DMS114 treated with DMSO at 0.1 percent for 48 hours (cell line): Measurements from ENCODE around the gene DGLUCY.
"Not testable (repeated sequence)": the region's sequence is repeated elsewhere in the genome, so short reads cannot be mapped to it uniquely, and the experiment has no call there.

Experiments
- DNase-seq: peaks from one replicate; lab custom pipeline; 2025; ENCODE audit not compliant: unreplicated experiment; lab: John Stamatoyannopoulos, UW

Gene DGLUCY

GRCh38 chr14:91135039-91135438 lies 21.2 kb downstream of the DGLUCY start:
- no peak for DNase-seq

DNA sequence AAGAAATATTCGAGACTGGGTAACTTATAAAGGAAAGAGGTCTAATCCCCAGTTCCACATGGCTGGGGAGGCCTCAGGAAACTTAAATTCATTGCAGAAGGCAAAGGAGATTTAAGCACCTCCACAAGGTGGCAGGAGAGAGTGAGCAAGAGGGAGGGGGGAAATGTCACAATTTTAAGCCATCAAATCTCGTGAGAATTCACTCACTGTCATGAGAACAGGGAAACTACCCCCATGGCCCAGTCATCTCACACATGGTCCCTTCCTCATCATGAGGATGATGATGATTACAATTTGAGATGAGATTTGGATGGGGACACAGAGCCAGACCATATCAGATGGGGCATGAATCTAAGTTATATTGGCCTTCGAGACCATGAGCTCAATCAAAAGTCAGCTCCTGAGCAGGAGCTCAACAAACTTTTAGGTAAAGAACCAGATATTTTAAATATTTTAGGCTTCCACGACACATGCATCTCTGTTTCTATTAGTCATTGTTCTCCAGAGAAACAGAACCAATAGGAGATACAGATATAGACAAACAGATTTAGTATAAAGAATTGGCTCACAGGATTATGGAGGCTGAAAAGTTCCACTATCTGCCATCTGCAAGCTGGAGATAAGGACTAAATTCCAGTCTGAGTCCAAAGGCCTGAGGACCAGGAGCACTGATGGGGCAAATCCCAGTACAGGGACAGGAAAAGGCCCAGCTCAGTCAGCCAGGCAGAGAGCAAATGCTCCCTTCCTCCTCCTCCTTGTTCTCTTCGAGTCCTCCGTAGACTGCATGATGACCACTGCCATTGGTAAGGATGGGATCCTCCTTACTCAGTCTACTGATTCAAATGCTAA lies 24.9 kb downstream of the DGLUCY start:
- no peak for DNase-seq

DNA sequence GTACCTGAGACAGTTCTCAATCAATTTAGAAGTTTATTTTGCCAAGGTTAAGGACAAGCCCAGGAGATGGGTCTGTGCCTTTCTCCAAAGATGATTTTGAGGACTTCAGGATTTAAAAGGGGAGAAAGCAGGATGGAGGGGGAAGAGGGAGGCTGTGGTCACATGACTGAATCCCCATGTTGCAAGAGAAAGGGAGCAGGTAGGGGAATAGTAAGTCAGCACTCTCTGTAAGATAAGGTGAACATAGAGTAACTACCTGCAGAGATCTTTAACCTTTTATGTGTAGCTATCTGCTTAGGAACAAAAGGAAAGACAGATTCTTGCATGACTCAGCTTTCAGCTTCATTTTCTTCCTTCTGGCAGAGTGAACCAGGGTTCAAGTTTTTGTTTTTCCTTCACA lies 25.9 kb downstream of the DGLUCY start:
- no peak for DNase-seq

DNA sequence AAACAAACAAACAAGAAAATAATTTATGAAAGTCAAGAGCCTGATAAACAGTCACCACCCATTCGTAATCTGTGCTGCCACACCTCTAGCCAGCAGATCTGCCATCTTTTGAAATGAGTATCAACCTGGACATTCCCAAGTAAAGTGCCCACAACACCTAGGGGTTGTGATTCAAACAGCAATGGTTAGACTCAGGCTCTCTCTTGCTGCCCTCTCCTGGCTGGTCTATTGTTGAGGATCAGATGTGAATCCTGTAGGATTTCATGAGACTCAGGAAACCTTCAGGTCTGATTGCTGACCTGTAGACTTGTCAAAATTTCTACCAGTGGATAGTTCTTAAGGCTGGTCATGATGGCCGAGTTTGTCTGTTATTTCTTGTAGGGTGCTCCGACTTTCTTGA lies 26.8 kb downstream of the DGLUCY start:
- DNase-seq: peak; percentile 20

DNA sequence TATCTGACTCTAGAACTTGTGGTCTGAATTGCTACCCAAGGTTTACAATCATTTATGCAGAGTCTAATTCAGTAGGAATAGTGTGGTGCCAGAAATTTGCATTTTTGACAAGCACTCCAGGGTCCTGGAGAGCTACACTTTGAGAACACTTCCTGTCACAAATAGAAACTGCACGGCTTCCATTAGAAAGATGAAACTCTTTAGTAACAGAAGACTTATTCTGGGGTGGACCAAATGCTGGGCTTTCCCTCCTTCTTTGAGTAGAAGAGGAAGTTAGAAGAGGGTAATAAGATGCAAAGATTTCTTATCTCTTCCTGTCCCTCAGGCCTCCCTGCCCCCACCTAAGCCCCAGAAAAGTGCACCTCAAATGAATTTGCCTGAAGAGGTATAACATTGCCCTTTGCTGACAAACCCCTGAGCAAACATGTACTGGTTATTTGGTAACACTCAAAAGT lies 28.4 kb downstream of the DGLUCY start:
- DNase-seq: no peak

DNA sequence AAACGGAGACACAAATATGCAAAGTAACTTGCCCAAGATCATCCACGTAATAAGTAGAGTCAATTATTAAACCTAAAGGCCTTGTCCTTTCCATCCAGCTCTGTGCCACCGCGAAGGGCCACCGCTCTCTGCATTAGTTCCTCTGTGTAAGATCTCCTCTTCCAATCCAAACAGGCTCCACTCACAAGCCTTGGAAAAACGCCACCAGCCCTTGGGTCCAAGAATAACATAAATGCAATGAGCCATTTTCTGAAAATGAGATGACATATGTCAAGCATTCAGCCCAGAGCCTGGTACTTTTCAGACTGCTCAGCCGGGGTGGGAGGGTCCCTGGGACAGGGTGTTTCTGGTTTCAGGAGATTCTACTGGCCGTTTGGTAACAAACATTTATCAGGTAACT lies 30.0 kb downstream of the DGLUCY start:
- no peak for DNase-seq

GRCh38 chr14:91144425-91145145 lies 30.7 kb downstream of the DGLUCY start:
- no peak for DNase-seq

GRCh38 chr14:91145391-91146160 lies 31.7 kb downstream of the DGLUCY start:
- no peak for DNase-seq

DNA sequence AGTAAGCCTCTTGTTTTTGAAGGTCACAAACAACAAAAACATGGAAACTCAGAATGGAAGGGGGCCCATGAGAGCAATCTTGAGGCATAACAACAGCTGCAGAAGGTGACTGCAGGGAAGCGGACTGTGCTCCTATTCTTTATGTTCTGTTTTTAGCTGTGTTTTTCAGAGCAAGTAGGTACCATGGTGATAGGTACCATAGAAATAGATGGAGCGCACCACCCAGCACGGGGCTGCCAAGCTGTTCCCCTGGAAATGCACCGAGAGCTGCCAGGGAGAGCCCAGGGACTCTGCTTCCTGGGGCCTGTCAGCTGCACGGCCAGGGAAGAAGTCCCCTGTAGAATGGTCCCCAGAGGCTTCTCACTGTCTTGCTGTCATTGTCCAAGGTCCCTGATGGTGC lies 32.8 kb downstream of the DGLUCY start:
- DNase-seq: no peak

DNA sequence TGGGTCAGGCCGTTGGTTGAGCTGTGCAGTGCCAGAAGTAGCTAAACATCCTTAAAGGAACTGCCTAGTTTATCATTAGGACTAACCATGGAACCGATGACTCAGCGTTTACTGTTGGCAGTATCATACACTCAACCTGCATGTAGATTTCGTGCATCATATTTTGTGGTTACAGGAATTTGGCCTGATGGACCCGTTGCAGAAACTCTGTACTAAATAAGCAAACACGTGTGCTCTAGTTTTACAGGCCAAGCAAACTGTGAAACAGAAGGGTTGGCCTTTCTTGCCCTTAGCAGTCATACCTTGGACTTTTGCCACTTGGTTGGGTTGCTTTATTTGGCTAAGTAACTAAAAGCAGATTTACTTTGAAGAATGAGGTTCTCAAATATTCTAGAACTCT lies 35.6 kb downstream of the DGLUCY start:
- no peak for DNase-seq

GRCh38 chr14:91152499-91152898 lies 38.6 kb downstream of the DGLUCY start:
- no peak for DNase-seq

DNA sequence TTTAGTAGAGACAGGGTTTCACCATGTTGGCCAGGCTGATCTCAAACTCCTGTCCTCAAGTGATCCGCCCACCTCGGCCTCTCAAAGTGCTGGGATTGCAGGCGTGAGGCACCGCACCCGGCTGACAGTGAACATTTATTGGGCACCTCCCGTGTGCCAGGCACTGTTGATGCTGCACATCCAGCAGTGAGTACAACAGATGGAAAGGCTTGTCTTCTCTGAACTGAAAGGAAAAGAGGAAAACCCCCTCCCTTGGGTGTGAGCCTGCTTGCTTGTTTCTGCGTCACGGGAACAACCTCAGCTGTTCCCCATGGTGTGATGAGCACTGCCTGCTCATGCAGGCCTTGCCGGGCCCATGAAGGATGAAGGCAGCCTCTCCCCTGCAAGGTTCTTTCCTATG lies 39.5 kb downstream of the DGLUCY start:
- DNase-seq: no peak

DNA sequence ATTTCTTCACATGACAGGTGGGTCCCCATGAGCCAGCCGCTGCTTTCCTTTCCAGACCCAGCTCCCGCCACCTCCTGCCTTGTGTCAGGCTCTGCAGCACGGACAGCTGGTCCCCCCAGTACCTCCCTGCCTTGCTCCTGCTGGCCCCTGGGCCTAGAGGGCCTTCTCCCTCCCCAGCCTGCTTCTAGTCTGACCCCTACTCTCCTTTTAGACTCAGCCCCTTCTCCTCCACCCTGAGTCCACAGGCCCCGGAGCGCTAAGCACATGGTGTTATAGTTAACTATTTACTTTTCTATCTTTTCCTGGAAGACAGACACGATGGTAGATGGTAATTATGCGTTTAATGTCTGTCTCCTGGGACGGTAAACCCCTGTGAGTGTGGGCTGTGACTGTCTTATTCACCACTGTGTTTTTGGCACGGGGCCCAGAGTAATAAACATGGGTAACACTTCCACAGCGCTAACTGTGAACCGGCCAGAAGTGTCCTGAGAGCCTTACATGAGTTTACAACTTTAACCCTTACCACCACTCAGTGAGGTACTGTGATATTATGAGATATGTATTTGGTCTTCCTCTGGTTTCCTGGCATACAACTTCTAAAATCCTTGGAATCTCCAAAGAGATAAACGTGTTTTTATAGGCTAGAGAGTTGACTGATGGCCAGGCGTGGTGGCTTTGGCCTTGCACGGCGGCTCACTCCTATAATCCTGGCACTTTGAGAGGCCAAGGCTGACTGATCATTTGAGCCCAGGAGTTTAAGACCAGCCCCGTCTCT lies 41.2 kb downstream of the DGLUCY start:
- no peak for DNase-seq

GRCh38 chr14:91155626-91156089 lies 41.8 kb downstream of the DGLUCY start:
- no peak for DNase-seq

DNA sequence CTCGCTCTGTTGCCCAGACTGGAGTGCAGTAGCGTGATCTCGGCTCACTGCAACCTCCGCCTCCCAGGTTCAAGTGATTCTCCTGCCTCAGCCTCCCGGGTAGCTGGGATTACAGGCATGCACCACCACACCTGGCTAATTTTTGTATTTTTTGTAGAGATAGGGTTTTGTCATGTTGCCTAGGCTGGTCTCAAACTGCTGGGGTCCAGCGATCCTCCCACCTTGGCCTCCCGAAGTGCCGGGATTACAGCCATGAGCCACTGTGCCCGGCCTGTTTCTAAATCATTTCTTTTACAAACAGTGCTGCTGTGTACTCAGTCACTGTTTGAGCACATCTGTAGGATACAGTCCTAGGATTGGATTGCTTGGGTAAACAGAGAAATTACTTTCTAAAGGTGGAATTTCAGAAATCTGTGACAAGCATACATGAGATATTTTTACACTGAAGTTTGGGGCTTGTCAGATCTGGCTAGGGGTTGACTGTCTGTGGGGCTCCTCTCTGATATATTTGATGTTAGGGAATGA lies 42.3 kb downstream of the DGLUCY start:
- DNase-seq: not testable (repeated sequence)

- DNase-seq: not testable (repeated sequence)
Observed at GRCh38 chr14:91156877-91157276, 43.0 kb downstream of the DGLUCY start.

DNA sequence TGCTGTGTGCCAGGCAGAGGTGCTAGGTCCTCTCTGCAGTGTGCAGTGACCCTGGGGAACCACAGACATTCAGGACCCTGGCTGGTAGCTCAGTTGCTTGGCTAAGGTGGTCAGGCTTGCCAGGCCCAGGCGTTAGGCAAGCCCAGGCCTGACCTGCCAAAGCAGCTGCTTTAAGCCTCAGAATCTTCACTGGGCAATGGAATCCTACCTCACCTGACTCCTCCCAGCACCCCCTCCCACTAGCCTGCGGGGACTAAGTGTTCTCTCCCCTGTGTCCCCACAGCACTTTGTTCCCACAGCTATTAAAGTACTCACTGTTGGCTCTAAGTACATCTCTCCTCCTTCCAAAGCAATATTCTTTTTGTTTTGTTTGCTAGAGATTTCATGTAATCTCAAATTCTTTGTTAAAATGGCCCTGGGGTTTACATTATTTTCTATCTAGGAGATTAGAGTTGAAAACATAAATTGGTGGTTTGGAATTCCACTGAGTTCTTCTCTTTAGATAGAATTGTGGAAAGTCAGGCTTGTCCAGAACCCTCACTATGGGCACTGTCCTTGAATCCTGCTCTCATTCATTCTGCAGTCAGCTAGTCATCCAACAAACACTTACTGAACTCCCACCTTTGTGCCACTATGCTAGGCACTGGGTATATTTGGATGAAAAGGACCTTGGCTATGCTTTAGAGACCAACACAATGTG lies 44.4 kb downstream of the DGLUCY start:
- DNase-seq: no peak

DNA sequence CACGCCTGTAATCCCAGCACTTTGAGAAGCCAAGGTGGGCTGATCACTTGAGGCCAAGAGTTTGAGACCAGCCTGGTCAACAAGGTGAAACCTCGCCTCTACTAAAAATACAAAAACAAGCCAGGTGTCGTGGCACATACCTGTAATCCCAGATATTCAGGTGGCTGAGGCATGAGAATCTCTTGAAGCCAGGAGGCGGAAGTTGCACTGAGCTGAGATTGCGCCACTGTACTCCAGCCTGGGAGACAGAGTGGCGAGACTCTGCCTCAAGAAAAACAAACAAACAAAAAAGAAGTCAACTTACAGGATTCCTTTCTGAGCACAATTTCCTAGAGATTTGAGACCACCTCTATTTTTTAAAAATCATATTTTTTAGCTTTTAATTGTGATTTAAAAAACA lies 45.3 kb downstream of the DGLUCY start:
- DNase-seq: no peak

GRCh38 chr14:91159906-91160305 lies 46.0 kb downstream of the DGLUCY start:
- no peak for DNase-seq

DNA sequence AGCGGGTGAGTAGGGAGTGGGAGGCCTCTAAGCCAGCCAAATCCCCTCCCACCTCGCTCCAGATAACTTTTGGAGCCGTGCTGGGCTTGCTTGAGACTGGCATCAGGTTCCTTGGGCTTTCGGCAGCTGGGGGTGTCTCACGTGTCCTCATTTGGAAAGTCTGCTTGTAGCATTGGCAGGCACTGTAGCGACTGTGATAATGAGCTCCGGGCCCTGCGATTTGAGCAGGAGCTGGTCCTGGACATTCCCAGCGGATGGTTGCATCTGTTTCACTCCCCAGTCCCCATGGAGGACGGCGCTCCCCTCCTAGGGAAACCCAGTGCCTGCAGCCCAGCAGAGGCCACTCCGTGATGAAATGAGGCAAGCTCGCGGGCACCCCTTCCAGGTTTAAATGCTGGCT lies 49.4 kb downstream of the DGLUCY start:
- no peak for DNase-seq
